GM19193 (cell line): ENCODE results near the gene NUDT7.

Experiments used
- POLR2A ChIP-seq: IDR thresholded peaks from 4 replicates; pipeline ENCODE4 v1.6.1; 2011; ENCODE audit not compliant: insufficient read depth, insufficient read length; ENCODE audit errors: extremely low read depth

Gene NUDT7

DNA sequence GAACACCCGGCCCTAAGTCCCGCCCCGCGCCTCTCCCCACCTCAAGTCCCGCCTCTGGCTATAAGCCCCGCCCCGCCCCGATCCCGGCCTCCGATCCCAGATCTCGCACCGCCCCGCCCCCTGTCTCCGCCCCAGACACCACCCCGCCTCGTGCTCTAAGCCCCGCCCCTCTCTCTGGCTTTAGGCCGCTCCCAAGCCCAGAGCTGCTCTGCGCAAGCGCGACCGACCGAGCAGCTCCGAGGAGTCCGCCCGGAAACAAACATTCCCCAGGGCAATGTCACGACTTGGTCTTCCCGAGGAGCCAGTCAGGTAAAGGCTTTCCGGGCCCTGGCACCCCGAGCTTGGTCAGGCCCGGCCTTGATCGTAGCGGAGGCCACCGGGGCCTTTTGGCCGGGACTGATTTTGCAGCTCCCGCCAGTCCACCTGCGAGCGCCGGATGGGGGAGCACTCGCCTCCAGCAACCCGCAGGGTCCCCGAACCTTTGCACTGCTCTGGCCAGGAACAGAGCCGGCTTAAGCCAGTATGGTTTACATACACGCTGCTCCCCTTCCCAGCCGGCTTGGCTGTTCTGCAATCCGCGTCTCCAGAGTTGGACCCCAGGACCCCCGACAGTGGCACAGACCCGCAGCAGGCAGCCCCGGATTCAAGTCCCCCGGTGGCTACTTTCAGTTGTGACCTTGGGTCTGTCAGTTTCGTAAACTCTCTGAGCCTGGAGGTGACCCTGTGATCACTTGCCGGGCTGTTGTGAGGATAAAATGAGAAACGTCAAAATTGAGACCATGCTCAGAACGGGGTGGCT lies at the start of gene NUDT7:
Gene NUDT7, plus strand, starts transcription at position 206 of the 799 bp plus-strand sequence. Its CDS starts 69 bp downstream, at position 275.
- TF ChIP-seq POLR2A, result peak; percentile 66

DNA sequence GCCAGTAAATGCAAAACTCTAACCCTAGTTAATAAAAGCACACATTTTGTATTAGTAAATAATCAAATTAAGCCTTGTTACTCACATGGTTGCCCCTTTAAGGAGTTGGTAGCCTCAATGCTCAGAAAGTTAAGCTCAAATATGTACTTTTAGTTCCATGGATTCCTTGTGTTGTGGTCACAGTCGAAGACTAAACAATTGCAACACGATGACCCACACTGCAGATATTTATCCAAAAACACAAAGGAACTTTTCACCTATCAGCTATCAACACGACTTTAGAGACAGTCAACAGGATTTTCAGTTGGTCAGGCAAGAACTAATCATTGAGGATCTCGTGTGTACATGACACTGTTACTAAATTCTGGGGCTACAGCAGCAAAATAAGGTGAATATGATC lies 47.4 kb upstream of the NUDT7 start:
- TF ChIP-seq POLR2A, result no peak

DNA sequence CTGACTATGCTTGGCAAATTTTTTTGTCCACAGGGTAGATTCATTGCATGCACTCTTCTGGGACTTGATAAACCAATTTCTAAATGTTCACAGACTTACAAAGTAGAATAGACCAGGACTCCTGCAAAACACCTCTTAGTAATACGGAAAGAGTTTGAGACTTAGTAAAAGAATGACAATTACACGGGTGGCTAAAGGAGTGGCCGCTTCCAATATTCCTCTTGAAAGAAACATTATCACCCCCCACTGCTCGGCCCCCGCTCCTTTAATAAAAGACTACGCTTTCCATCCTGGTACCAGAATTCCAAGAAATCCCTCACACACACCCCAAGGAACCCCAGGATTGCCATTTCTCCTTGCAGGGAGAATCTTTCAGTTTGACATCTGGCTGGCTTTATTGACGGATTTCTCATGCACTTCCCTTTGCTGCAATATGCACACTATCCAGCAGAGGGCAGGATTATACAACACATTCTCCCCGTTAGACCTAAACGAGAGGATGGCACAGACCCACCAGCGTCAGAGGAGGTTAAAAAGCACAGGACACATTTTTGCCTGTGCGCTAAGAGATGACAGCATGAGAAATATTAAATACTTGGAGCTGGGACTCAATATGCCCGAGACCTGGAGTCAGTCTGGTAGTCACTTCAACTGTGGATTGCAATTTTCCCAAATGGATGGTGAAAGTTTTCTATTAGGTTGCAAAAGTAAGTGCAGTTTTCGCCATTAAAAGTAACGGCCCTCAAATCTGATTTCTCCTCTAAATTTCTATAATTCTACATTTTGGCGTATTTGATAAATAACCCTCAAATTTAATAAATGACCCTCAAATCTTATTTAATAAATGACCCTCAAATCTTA lies 46.6 kb upstream of the NUDT7 start:
- TF ChIP-seq POLR2A, result no peak

DNA sequence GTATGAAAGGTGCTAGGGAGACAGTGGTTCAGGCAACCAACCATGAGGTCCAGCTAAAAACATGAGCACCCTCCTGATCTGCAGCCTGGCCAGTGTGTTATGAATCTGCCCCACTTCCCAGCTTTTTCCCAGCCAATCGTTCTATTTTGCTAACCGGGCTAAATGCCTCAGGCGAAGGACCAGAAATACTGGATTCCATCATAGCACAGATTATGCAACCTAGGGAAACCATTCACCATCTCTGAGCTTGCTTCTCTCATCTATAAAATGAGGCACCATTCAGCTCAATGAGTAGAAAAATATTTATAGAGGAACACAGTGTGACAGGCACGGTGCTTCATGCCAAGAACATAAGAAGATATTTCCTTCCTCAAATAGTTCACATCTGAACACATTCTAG lies 45.2 kb upstream of the NUDT7 start:
- no peak for TF ChIP-seq POLR2A

DNA sequence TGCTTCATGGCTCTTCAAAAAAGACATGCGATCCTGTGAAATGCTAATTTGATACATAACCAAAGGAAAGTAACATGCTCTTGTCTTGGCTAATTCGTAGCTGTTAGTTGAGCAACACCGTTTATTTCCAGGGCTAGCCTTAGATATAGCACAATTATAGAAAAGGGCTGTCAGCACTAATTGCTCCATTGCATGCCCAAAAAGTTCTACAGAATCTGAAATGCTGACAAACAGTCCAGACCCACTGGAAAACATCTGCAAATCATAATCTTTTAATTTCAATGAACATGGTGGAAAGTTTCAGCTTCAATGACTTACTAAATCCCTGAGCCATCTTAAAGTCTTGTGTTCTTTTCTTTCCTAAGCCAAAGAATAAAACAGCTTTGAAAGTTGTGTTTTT lies 42.9 kb upstream of the NUDT7 start:
- no peak for TF ChIP-seq POLR2A

DNA sequence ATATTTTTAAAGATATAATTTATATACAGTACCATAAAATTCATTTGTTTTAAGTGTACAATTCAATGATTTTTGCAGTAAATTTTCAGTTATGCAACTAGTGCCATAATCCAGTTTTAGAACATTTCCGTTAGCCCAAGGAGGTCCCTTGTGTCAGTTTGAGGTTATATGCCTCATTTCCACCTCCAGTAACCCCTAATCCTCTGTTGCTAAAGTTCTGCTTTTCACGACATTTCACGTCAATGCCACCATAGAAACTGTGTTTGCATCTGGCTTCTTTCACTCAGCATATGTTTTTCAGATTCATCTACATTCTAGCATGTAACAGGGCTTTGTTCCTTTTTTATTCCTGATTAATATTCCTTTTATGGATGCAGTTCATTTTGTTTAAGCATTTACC lies 42.4 kb upstream of the NUDT7 start:
- TF ChIP-seq POLR2A, result no peak

DNA sequence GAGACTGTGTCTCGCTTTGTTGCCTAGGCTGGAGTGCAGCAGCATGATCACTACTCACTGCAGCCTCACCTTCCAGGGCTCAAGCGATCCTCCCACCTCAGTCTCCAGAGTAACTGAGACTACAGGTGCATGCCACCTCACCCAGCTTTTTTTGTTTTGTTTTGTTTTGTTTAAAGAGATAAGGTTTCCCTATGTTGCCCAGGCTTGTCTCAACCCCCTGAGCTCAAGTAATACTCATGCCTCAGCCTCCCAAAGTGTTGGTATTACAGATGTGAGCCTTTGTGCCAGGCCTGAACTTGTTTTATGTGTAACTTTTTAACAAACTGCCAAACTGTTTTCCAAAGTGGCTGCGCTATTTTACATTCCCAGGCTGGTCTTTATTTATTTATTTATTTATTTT lies 41.8 kb upstream of the NUDT7 start:
- no peak for TF ChIP-seq POLR2A

DNA sequence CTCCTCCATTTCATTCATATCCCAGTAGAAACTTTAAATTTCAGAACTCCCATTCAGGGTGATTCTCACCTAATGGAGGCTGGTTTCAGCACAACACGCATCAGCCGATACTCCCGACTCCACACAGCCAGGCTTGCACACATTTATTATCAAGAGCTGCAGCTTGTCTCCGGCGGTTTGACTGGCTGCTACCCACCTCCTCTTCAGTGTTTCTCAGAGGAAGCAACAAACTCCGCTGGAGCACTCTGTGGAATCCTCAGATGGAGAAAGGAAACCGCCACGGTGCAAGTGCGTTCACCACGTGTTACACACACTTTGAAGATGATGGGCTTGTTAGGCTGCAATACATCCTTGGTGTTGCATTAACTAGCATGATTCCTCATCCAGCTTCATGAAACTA lies 39.7 kb upstream of the NUDT7 start:
- TF ChIP-seq POLR2A, result no peak

DNA sequence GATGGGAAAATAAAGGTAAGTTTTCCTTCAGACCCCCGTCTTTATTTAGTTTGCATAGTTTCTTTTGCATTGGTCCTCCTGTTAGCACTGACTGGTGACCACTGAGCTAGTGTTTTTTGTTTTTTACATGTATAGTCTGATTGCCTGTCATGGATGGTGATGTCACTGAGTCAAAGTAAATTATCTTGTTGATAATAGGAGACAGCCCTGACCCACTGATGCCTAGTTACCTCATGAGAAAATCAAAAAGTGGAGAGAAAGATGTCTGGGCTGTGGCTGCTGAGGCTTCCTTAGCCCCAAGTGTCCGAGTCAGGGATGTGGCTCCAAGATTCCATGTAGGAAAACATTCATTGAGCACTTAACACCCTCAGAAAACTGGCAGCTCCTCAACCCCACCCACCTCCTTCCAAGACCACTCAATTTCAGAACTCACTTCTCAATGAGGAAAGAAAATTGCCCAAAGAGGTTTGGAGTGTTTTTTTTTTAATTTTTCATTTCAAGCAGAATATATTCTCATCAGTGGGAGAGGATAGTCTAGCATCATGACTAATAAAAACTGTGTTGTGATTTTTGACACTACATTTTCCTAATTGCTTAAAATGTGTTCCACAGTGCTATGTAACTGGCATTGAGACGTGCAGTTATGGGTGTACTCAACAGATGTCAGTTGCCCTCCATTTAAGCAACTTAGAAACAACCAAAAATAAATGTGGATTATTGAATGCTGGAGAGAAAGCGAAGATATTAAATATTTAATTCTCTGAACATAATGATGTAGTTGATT lies 38.7 kb upstream of the NUDT7 start:
- TF ChIP-seq POLR2A, result no peak

DNA sequence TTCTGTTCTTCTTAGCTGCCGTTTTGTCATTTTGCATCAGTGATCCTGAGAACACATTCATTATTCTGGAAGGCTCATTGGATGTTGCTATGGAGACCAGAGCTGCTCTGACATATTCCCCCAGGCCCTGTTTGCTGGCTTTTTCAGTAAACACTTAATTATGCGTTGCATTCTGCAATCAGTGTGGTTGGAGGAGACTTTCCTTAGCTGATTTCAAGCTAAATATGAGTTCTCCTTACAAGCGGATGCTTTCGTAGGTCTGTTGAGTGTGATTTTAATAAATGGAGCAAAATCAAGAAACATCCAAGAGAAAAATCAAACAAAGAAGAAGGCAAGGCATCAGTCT lies 38.2 kb upstream of the NUDT7 start:
- TF ChIP-seq POLR2A, result no peak

DNA sequence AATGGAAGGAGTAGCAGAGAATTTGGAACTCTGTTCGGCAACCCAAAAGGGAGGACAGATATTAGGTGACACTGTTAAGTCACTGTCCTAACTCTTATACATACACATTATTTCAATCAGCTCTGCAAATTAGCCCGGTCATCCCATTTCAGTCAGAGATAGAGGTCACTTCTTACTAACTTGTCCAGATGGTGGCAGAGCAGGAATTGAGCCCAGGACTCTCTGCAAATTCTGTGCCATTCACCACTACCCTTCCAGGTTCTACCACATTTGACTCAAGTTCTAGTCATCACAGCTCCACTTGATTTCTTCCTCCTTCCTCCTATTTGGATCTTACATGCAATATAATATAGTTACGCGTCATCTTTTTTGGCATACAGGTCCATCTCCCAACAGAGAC lies 35.9 kb upstream of the NUDT7 start:
- no peak for TF ChIP-seq POLR2A

DNA sequence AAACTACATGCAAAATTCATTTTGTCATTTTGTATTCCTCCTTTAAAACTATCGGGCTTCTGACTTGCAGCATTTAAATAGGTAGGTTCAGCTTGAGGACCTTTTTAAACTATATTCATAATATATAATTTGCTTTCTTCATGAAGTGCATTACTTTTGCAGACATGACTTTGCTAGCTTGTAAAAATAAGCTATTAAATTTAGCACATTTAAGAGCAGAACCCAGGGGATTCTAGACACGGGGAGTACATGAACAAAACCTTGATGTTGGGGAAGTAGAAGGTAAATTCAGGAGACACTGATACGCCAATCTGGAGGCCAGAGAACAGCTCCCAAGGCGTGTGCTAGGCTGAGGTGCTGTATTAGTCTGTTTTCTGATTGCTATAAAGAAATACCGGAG lies 32.3 kb upstream of the NUDT7 start:
- no peak for TF ChIP-seq POLR2A

DNA sequence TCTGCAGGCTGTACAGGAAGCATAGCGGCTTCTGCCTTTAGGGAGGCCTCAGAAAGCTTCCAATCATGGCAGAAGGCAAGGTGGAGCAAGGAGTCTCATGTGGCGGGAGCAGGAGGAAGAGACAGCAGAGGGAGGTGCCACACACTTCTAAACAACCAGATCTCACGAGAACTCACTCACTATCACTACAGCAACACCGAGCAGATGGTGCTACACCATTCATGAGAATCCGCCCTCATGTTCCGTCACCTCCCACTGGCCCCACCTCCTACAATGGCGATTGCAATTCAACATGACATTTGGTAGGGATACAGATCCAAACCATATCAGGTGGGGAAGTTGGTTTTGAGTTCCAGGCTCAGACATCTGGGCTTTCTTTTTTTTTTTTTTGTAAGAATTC lies 31.9 kb upstream of the NUDT7 start:
- TF ChIP-seq POLR2A, result no peak

DNA sequence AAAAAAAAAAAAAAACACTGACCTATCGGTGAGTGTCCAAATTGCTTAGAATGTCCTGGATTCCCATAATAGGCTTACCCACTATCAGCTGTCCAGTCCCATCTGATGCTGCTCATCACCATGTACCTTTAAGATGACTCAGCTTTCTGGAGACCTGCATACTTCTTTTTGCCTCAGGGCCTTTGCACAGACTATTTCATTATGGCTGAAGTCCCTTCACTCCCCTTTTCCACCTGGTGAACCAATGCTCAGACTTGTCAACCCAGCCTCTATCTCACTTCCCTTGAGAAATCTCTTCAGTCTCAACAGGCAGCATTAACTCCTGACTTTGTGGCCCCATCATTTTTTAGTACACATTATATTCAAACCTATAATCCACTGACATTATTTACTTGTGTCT lies 29.7 kb upstream of the NUDT7 start:
- TF ChIP-seq POLR2A, result no peak

DNA sequence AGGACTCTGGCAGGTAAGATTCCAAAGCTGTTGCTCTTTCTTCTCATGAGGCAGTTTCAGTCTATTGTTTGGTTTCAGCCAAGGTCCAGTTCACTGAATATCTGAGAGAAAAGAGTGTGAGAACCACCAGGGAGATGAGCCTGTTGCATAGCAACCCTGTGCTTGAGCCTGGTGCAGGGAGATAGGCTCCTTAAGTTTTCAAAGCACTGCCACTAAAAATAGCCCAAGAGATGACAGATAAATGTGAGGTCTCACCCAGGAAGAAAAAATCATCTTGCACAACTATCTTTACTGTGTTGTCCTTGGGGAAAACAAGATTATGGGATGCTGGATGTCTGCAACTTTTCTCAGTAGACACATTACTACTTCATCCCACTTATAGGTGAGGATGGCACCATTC lies 26.2 kb upstream of the NUDT7 start:
- no peak for TF ChIP-seq POLR2A
